PC-9 (cell line): Measurements from ENCODE around the gene NBDY. TPM values are rescaled to one million over a fixed set of nuclear protein-coding genes. Genes with fewer than 3 reads are reported as not detected.

Source experiments
- BruUV-seq: library from RNA; stranded (reverse); fragments of 400-500 nt; replicated peaks from 2 replicates; lab custom pipeline; 2021; lab: Mats Ljungman, UMichigan
- CTCF ChIA-PET: fragments of 300-600 bp; sonication (Branson Sonifier 250); formaldehyde crosslinking; loops from one replicate; lab custom pipeline; 2022; ENCODE audit warnings: antibody characterized with exemption; lab: Charles Lee
- POLR2A ChIA-PET: fragments of 300-600 bp; sonication (Branson Sonifier 250); formaldehyde crosslinking; loops from one replicate; lab custom pipeline; 2022; ENCODE audit warnings: antibody characterized with exemption; ENCODE audit not compliant: unreplicated experiment; lab: Charles Lee
- DNase-seq, 2 experiments: peaks; one replicate each; pipeline versions ENCODE4 v3.0.0 to v3.0.0-alpha.2; 2015 to 2022; ENCODE audit warnings: mixed read lengths in 1 of 2
- H2AFZ ChIP-seq: fragments of 200-600 bp; sonication (generic); 2 replicates; pipeline ENCODE4 v1.8.1; 2017; ENCODE audit warnings: antibody characterized with exemption
- H3F3A ChIP-seq: fragments of 200-600 bp; sonication (generic); 2 replicates; pipeline ENCODE4 v1.8.1; 2017; ENCODE audit warnings: antibody characterized with exemption, mild to moderate bottlenecking, low read depth; ENCODE audit not compliant: insufficient read depth
- H3K27ac ChIP-seq: fragments of 200-600 bp; sonication (generic); 2 replicates; pipeline ENCODE4 v1.6.1; 2016; ENCODE audit warnings: mixed run types
- H3K27me3 ChIP-seq: fragments of 200-600 bp; sonication (generic); 2 replicates; pipeline ENCODE4 v1.6.1; 2016; ENCODE audit warnings: low read depth, mixed run types; ENCODE audit not compliant: insufficient read depth
- H3K36me3 ChIP-seq: fragments of 200-600 bp; sonication (generic); 2 replicates; pipeline ENCODE4 v1.6.1; 2016; ENCODE audit warnings: low read depth, mixed run types
- H3K4me1 ChIP-seq: fragments of 200-600 bp; sonication (generic); replicated peaks from 2 replicates; pipeline ENCODE4 v1.6.1; 2016; ENCODE audit warnings: mixed run types; ENCODE audit not compliant: insufficient read depth
- H3K4me2 ChIP-seq: fragments of 200-600 bp; sonication (generic); 2 replicates; pipeline ENCODE4 v1.6.1; 2017; ENCODE audit warnings: mixed run types
- H3K4me3 ChIP-seq: fragments of 200-600 bp; sonication (generic); 2 replicates; pipeline ENCODE4 v1.6.1; 2016; ENCODE audit warnings: mixed run types
- H3K79me2 ChIP-seq: fragments of 200-600 bp; sonication (generic); 2 replicates; pipeline ENCODE4 v1.6.1; 2017; ENCODE audit warnings: low read depth, mixed run types
- H3K9me2 ChIP-seq: fragments of 200-600 bp; sonication (generic); 2 replicates; pipeline ENCODE4 v1.8.1; 2017; ENCODE audit warnings: mild to moderate bottlenecking; ENCODE audit not compliant: insufficient read depth
- H3K9me3 ChIP-seq: fragments of 200-600 bp; sonication (generic); 2 replicates; pipeline ENCODE4 v1.8.1; 2016; ENCODE audit warnings: low read depth; ENCODE audit not compliant: insufficient read depth
- H4K20me1 ChIP-seq: fragments of 200-600 bp; sonication (generic); 2 replicates; pipeline ENCODE4 v1.8.1; 2017; ENCODE audit not compliant: insufficient read depth
- EZH2 ChIP-seq: fragments of 200-600 bp; sonication (generic); IDR thresholded peaks from 2 replicates; pipeline ENCODE4 v1.8.0; 2017; ENCODE audit warnings: antibody characterized with exemption, low read depth
- intact Hi-C: fragments of 100-400 bp; cut with micrococcal nuclease; formaldehyde crosslinking; loops from one replicate; pipeline ENCODE4 v1.10.0; 2022; ENCODE audit not compliant: unreplicated experiment
- total RNA-seq: library from RNA; stranded (reverse); gene quantifications from 2 replicates; pipeline ENCODE4 v1.2.3, GENCODE V29; 2021
- TF ChIP-seq, protein P1 (sequence below): fragments of 200-600 bp; sonication (generic); conservative IDR thresholded peaks from 2 replicates; pipeline ENCODE4 v1.6.1; 2017; ENCODE audit warnings: mixed run types, antibody characterized with exemption, mild to moderate bottlenecking, moderate library complexity

Gene NBDY
- total RNA-seq, 1 experiment from 2014 or later, result 76.6 TPM

GRCh38 chrX:56788717-56789122 is 59.7 kb downstream of the NBDY start:
- H3K4me3 ChIP-seq, result no peak overlapping the region
- no peaks in the 10 kb centered on the region for H3K27me3 ChIP-seq
- intact Hi-C loops, result no loop called here
- no peaks in the 10 kb centered on the region for H3K79me2 ChIP-seq
- no peaks in the 10 kb centered on the region for H4K20me1 ChIP-seq
- CTCF ChIA-PET, result no interaction called here
- POLR2A ChIA-PET, result no interaction called here
- H3K9me2 ChIP-seq, result no peaks in the 10 kb centered on the region
- H3K9me3 ChIP-seq, result no peaks in the 10 kb centered on the region
- no peak for DNase-seq
- BruUV-seq, result no TSS peak
- H2AFZ ChIP-seq, result no peak overlapping the region
- H3K27ac ChIP-seq, result no peak overlapping the region
- no peaks in the 10 kb centered on the region for H3F3A ChIP-seq
- H3K36me3 ChIP-seq, result no peaks in the 10 kb centered on the region
- no peaks in the 10 kb centered on the region for H3K4me1 ChIP-seq
- no peak overlapping the region for H3K4me2 ChIP-seq
- TF ChIP-seq, protein P1, sequence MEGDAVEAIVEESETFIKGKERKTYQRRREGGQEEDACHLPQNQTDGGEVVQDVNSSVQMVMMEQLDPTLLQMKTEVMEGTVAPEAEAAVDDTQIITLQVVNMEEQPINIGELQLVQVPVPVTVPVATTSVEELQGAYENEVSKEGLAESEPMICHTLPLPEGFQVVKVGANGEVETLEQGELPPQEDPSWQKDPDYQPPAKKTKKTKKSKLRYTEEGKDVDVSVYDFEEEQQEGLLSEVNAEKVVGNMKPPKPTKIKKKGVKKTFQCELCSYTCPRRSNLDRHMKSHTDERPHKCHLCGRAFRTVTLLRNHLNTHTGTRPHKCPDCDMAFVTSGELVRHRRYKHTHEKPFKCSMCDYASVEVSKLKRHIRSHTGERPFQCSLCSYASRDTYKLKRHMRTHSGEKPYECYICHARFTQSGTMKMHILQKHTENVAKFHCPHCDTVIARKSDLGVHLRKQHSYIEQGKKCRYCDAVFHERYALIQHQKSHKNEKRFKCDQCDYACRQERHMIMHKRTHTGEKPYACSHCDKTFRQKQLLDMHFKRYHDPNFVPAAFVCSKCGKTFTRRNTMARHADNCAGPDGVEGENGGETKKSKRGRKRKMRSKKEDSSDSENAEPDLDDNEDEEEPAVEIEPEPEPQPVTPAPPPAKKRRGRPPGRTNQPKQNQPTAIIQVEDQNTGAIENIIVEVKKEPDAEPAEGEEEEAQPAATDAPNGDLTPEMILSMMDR, result no peak
- TF ChIP-seq EZH2, result no peak

- H3K4me3 ChIP-seq, result no peak overlapping the region
- H3K79me2 ChIP-seq, result no peaks in the 10 kb centered on the region
- no peak overlapping the region for H2AFZ ChIP-seq
- no peaks in the 10 kb centered on the region for H3F3A ChIP-seq
- intact Hi-C loops, result no loop called here
- no peak overlapping the region for H3K4me2 ChIP-seq
- H3K36me3 ChIP-seq, result no peaks in the 10 kb centered on the region
- no peak overlapping the region for H3K27ac ChIP-seq
- H3K9me2 ChIP-seq, result no peaks in the 10 kb centered on the region
- H3K4me1 ChIP-seq, result no peaks in the 10 kb centered on the region
- ChIA-PET POLR2A (no interaction called here), CTCF (no interaction called here)
- TF ChIP-seq, protein P1, result no peak
- no peak for TF ChIP-seq EZH2
- H3K9me3 ChIP-seq, result no peaks in the 10 kb centered on the region
- DNase-seq, result no peak
- no peaks in the 10 kb centered on the region for H3K27me3 ChIP-seq
- no peaks in the 10 kb centered on the region for H4K20me1 ChIP-seq
- no TSS peak for BruUV-seq
Observed at GRCh38 chrX:56789518-56790070, 60.6 kb downstream of the NBDY start.

- intact Hi-C loops, result no loop called here
- H3K9me3 ChIP-seq, result no peaks in the 10 kb centered on the region
- H3K4me1 ChIP-seq, result no peaks in the 10 kb centered on the region
- no peaks in the 10 kb centered on the region for H4K20me1 ChIP-seq
- no peaks in the 10 kb centered on the region for H3K36me3 ChIP-seq
- CTCF ChIA-PET, result no interaction called here
- H2AFZ ChIP-seq, result no peak overlapping the region
- TF ChIP-seq, protein P1, result no peak
- no peak for TF ChIP-seq EZH2
- BruUV-seq, result no TSS peak
- H3K27me3 ChIP-seq, result no peaks in the 10 kb centered on the region
- no peaks in the 10 kb centered on the region for H3K9me2 ChIP-seq
- H3K79me2 ChIP-seq, result no peaks in the 10 kb centered on the region
- H3K4me2 ChIP-seq, result no peak overlapping the region
- POLR2A ChIA-PET, result no interaction called here
- no peaks in the 10 kb centered on the region for H3F3A ChIP-seq
- H3K4me3 ChIP-seq, result no peak overlapping the region
- no peak for DNase-seq
- H3K27ac ChIP-seq, result no peak overlapping the region
Observed at GRCh38 chrX:56790778-56791177, 61.7 kb downstream of the NBDY start.
